Coronary artery (tissue), 2 donors: Measurements from ENCODE around the gene ANKRD13A.

Experiments
- DNase-seq: peaks from one replicate; pipeline ENCODE4 v3.0.0-alpha.2; 2017; ENCODE audit warnings: low spot score
- H3K27ac ChIP-seq, 2 donors: fragments of 200-600 bp; sonication (generic); one replicate each; pipeline ENCODE4 v1.5.1; 2016 to 2019
- H3K4me3 ChIP-seq: fragments of 200-600 bp; sonication (generic); 2 replicates; pipeline ENCODE4 v1.5.1; 2016; ENCODE audit warnings: mild to moderate bottlenecking, moderate library complexity
- TF ChIP-seq, protein P1 (sequence below): fragments of 200-600 bp; sonication (generic); IDR thresholded peaks from one replicate; pipeline ENCODE4 v1.5.1; 2019; ENCODE audit warnings: antibody characterized with exemption

ANKRD13A gene

DNA sequence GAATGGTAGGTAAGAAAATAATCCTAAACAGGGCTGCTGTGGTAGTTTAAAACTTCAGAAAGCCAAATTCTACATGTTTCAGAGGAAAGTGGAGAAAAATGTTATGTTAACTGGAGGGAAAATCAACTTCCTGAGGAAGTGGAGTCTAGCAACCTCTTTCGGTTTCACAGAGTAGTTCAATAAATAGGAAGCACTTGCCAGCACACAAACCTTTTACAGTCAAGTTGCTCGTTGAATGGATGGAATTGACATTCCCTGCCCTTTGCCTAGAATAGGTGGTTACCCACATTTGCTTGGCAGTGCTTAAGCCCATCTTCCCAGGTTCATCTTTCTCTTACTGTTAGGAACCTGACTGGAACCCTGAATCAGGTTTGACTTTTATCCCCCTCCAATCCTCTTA is 15.9 kb downstream of the ANKRD13A start:
- Histone ChIP-seq H3K27ac (no peak overlapping the region), H3K4me3 (no peak overlapping the region)
- TF ChIP-seq, protein P1, sequence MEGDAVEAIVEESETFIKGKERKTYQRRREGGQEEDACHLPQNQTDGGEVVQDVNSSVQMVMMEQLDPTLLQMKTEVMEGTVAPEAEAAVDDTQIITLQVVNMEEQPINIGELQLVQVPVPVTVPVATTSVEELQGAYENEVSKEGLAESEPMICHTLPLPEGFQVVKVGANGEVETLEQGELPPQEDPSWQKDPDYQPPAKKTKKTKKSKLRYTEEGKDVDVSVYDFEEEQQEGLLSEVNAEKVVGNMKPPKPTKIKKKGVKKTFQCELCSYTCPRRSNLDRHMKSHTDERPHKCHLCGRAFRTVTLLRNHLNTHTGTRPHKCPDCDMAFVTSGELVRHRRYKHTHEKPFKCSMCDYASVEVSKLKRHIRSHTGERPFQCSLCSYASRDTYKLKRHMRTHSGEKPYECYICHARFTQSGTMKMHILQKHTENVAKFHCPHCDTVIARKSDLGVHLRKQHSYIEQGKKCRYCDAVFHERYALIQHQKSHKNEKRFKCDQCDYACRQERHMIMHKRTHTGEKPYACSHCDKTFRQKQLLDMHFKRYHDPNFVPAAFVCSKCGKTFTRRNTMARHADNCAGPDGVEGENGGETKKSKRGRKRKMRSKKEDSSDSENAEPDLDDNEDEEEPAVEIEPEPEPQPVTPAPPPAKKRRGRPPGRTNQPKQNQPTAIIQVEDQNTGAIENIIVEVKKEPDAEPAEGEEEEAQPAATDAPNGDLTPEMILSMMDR, result no peak
- DNase-seq, result no peak

DNA sequence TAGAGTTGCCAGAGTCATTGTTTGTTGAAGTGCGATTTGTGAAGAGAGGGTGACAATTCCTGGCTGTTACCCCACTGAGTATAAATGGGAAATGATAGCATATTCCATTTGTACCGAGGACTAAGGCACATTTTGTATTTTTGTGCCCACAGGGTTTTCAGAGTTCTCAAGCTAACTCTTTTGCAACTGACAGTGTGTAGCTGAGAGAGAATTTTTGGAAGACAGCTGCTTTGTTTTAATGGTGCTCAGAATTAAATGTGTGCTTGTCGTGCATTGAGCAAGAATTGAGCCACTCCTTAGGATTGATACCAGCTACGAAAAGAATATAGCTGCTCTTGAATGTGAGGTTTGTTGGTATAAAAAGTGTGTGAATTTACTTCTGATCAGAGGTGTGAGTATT is 21.7 kb downstream of the ANKRD13A start:
- no peak for DNase-seq

DNA sequence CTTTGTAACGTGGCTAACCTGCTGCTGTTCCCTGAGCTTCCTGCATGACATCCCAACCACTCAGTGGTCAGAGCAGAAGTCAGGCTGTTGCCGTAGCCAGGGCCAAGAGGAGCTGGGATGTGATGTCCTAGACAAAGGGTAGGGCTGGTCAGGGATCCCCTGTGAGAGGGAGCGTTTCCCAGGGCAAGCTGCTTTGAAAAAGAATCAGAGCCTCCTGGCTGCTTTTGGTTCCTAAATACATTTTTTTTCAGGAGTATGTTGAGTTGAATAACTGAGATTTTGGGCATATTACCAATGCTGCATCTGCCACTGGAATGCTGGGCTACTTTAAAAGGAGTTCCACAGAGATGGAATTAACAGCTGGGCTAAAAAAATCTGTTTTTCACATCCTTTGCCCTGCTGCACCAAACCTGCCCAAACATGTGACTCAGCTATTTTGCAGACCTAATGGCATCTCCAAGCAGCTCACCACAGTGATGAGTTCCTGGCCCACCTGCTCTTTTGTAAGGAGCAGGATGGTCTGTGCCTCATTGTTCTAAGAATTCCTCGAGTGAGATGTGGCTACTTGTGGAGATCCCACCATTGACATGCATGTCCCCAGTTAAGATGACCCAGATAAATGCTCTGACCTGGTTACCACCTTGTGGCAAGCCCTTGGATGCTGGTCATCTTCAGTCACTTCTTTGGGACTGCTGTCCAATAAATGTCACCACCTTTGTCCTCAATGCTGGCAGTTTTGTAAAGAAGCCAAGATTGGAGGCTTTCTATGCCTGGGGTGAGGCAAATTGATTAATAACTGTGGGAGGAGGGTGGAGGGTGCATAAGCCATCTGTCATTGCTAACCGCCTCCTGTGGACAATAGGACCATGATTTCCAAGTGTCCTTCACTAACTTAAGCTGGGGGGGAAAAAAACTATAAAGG is 24.1 kb downstream of the ANKRD13A start:
- H3K27ac ChIP-seq, result peak overlapping the region; percentile 15 to 32
- H3K4me3 ChIP-seq, result no peak overlapping the region
- no peak for DNase-seq
- TF ChIP-seq, protein P1, result no peak

More for the DNA sequence above, 21.7 kb downstream of the ANKRD13A start:
- Histone ChIP-seq H3K27ac (no peak overlapping the region), H3K4me3 (no peak overlapping the region)
- TF ChIP-seq, protein P1, result no peak

DNA sequence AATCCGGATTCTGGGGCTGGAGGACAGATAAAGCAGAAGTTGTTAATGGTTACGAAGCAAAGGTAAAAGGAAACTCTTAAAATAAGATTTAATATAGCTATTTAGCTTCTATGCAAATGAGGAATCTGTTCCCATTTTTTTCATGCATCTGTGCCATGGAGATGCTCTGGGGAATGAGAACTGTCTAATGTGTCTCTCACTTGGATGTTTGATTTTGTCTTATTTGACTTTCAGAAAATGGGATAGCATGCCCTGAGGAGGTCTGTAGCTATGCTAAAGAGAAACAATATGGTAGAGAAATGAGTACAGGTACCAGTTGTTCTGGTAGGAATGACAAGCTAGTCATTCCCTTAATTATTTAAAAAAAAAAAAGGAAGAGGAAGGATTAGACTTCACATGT is 24.8 kb downstream of the ANKRD13A start:
- Histone ChIP-seq H3K27ac (no peak overlapping the region), H3K4me3 (no peak overlapping the region)
- TF ChIP-seq, protein P1, result no peak
- no peak for DNase-seq

DNA sequence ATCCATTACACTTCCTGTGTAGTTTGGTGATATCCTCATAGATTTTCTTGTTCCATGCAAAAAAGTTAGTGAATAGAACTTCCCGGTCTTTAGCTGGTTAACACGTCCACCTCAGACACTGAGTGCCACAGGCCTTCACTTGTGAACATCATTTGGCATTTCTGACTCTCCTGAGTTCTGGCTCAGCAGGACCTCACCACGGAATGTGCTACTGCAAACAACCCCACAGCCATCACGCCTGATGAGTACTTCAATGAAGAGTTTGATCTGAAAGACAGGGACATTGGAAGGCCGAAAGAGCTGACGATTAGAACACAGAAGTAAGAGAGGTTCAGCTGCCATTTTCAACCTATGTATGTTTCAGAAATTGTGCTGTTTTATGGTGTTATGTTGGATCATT is 29.1 kb downstream of the ANKRD13A start:
- no peak for DNase-seq
- TF ChIP-seq, protein P1, result no peak
- Histone ChIP-seq H3K27ac (no peak overlapping the region), H3K4me3 (no peak overlapping the region)

DNA sequence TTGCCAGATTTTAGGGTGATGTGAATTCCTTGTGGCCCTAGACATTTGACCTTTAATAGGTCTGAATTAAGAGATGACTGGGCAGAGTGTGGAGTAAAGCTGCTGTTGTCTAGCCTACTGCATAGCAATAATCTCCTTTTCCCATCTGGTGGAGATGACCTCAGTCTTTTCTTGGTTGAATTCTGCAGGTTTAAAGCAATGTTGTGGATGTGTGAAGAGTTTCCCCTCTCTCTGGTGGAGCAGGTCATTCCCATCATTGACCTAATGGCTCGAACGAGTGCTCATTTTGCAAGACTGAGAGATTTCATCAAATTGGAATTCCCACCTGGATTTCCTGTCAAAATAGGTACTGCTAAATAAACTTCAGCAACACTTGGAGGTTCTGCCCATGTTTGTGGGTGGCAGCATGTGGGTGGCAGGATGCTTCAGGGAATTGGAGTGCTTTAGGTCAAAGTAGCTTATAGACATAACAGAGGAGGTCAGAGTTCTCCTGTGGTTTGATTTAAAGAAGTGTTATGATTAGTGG is 30.1 kb downstream of the ANKRD13A start:
- DNase-seq, result no peak
- TF ChIP-seq, protein P1, result no peak
- Histone ChIP-seq H3K27ac (no peak overlapping the region), H3K4me3 (no peak overlapping the region)

DNA sequence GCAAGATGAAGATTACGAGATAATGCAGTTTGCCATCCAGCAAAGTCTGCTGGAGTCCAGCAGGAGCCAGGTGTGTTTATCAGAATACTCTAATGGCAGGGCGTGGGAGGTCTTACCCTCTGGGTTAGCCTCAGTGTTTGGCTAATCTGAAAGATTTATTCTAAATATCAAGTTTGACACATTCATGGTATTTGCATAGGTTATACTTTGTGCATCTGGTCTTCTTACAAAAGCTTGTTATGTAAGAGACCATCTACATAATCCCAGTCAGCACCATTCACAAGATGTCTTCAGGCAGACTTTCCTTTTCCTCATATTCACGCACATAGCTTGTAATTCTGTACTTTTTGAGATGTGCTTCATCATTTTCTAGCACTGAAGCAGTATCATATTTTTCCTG is 34.7 kb downstream of the ANKRD13A start:
- DNase-seq, result no peak
- TF ChIP-seq, protein P1, result no peak
- no peak overlapping the region for H3K4me3 ChIP-seq
- no peak overlapping the region for H3K27ac ChIP-seq
